Prostate gland (tissue), 2 donors: ENCODE measurements around the gene AFAP1.

Source experiments
- CTCF ChIP-seq, 4 experiments: fragments of 200-600 bp in 2 of 4; fragments of 450-650 bp in 2 of 4; sonication (generic) in 2 of 4; IDR thresholded peaks; 1 replicate in 3 of 4; 2 replicates in 1 of 4; pipeline ENCODE4 v1.5.1; 2016 to 2019; ENCODE audit warnings: antibody characterized with exemption in 4 of 4, mild to moderate bottlenecking in 2 of 4, moderate library complexity in 2 of 4
- POLR2A ChIP-seq: fragments of 450-650 bp; IDR thresholded peaks from one replicate; pipeline ENCODE4 v1.6.1; 2016; ENCODE audit warnings: antibody characterized with exemption, mild to moderate bottlenecking
- POLR2AphosphoS5 ChIP-seq: sonication (generic); formaldehyde crosslinking; IDR thresholded peaks from one replicate; pipeline ENCODE4 v1.6.1; 2017; ENCODE audit warnings: antibody characterized with exemption

- TF ChIP-seq CTCF (IDR thresholded peaks at IDR 0.05): peak in 2 of 4 experiments; percentile 24 to 33
- TF ChIP-seq POLR2A: no peak
- no peak for TF ChIP-seq POLR2AphosphoS5
These were observed 169.2 kb downstream of the AFAP1 start for GRCh38 chr4:7770224-7771050.
